HG02588 (cell line): ENCODE data around the gene ABHD2.
A peak's percentile ranks its signal among the peaks of the same experiment; 100 is the strongest.
"Not testable (repeated sequence)": the region's sequence is repeated elsewhere in the genome, so short reads cannot be mapped to it uniquely, and the experiment has no call there.

Experiments used
- ATAC-seq: cut with Tn5 transposase; IDR thresholded peaks from one replicate; pipeline ENCODE4 v1.9.1; 2021; ENCODE audit warnings: mild to moderate bottlenecking, moderate library complexity; ENCODE audit not compliant: unreplicated experiment

The ABHD2 gene

GRCh38 chr15:89217686-89218376 lies 129.6 kb downstream of the ABHD2 start:
- no peak for ATAC-seq

- ATAC-seq = no peak
Observed at GRCh38 chr15:89218531-89218930, 130.3 kb downstream of the ABHD2 start.

GRCh38 chr15:89221543-89221942 lies 133.3 kb downstream of the ABHD2 start, which contains the start of gene RLBP1:
Gene RLBP1, minus strand, starts transcription at chr15:89221579. Its CDS starts 2,604 bp downstream, at chr15:89218975.
- ATAC-seq = no peak

GRCh38 chr15:89225588-89225987 lies 137.3 kb downstream of the ABHD2 start:
- no peak for ATAC-seq

DNA sequence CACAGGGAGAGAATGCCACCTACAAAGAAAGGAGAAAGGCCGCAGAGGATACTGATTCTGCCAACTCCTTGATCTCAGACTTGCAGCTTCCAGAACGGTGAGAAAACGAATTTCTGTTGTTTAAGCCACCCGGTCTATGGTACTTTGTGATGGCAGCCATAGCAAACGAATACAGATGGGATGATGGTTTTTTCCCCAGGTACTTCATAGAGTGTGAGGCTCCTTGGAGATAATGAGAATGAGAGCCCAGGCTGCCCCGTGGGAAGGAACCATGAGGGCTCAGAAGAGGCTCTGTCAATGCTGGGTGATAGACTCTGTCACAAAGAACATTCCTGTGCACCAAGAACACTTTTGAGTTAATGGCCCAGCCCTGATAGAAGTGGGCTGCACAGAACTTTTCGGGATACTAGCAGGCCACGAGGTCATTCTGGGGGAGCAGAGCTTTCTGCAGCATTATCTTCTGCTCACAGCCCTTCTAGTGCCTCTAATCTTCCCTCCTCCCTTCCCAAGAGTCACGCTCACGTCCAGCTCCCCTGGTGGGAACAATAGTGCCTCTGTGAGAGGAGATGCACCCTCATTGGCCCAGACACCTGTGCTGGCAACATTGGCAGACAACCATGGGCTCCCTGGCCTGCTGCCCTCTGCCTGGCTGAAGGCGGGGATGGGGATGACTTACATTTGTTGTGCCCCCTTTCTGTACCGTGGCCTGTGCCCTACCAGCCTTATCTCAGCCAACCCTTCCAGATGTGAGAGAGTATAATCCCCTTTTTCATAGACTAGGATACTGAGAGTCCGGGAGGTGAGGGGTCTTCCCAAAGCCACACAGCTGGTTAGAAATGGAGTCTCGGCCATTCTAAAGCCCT lies 138.3 kb downstream of the ABHD2 start:
- ATAC-seq = no peak

GRCh38 chr15:89227425-89227824 lies 139.2 kb downstream of the ABHD2 start:
- no peak for ATAC-seq

GRCh38 chr15:89230277-89230676 lies 142.0 kb downstream of the ABHD2 start:
- no peak for ATAC-seq

GRCh38 chr15:89231832-89232231 lies 143.6 kb downstream of the ABHD2 start:
- no peak for ATAC-seq

DNA sequence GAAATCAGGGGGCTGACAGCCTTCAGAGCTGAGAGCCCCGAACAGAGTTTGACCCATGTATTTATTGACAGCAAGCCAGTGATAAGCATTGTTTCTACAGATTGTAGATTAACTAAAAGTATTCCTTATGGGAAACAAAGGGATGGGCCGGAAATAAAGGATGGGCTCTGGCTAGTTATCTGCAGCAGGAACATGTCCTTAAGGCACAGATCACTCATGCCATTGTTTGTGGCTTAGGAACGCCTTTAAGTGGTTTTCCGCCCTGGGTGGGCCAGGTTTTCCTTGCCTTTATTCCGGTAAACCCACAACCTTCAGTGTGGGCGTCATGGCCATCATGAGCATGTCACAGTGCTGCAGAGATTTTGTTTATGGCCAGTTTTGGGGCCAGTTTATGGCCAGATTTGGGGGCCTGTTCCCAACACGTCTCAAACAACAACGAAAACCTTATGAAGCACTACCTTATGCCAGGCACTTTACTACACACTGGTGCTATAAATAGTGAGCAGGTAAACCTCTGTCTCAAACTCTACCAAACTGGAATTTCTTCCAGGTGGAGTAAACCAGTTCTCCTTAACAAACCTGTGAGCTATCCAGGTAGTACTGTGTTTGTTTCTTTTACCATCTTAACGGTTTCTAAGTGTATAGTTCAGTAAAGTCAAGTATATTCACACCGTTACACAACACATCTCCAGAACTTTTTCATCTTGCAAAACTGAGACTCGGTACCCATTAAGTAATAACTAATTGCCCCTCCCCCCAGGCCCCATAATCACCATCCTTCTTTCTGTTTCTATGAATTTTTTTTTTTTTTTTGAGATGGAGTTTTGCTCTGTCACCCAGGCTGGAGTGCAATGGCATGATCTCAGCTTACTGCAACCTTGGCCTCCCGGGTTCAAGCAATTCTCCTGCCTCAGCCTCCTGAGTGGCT lies 151.9 kb downstream of the ABHD2 start:
- not testable (repeated sequence) for ATAC-seq

DNA sequence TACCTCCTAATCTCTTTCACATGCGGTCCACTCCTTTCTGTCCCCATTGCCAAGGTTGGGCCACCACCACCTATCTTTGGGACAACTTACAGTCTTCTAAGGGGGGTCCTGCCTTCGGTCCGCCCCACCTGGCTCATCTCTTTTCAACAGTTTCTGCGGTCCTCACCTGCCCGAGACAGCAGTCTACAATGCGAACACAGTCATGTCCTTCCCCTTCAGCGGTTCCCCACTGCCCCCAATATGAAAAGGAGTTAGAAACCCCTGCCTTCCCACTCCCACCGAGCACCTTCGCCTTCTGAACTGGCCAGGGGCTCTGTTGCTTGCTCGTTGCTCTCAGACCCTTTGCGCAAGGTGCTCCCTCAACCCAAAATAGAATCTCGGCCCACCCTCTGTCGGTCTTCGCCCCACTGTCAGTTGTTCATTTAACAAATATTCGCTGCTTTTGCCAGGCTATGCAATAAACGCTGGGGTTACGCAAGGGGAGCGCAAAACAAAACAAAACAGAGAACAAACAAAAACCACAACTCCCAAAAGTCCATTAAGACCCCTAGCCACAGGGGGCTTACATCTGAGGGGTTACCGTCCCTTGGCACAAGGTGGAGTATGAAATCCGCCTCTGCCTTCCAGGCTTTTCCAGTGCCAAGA lies 154.9 kb downstream of the ABHD2 start:
- no peak for ATAC-seq

- peak; percentile 96 for ATAC-seq
Observed at GRCh38 chr15:89243691-89244573, 155.7 kb downstream of the ABHD2 start, which contains the start of gene FANCI. Gene FANCI, plus strand, starts transcription at chr15:89243979. Its CDS starts 3,669 bp downstream, at chr15:89247648.

- ATAC-seq = no peak
Observed at GRCh38 chr15:89244574-89244903, 156.3 kb downstream of the ABHD2 start.

- no peak for ATAC-seq
Observed at GRCh38 chr15:89247446-89247845, 159.2 kb downstream of the ABHD2 start.

DNA sequence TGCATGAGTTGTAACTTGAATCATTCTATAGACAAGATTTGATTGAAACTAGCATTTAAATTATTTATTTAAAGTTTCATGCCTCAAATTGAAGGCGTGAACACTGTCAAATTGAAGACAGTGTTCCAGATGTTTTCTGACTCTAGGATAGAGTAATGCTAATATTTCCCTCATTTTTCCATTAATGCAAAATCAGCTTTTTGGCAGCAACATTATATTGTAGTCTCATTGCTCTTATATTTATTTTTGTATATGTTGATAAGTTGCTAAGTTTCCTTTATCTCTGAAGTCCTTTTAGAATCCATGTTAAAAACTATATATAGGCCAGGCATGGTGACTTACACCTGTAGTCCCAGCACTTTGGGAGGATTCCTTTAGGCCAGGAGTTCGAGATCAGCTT lies 160.3 kb downstream of the ABHD2 start:
- no peak for ATAC-seq

GRCh38 chr15:89250142-89250541 lies 161.9 kb downstream of the ABHD2 start:
- ATAC-seq = not testable (repeated sequence)
